Measurements from ENCODE around the gene VPREB1.
"Not testable (repeated sequence)": the region's sequence is repeated elsewhere in the genome, so short reads cannot be mapped to it uniquely, and the experiment has no call there.

Gene VPREB1

GRCh38 chr22:22246706-22247105 lies 2.1 kb downstream of the VPREB1 start:
- no peak for DNase-seq

- DNase-seq = no peak
These were observed 4.3 kb downstream of the VPREB1 start for GRCh38 chr22:22248878-22249277.

GRCh38 chr22:22250651-22251050 lies 6.1 kb downstream of the VPREB1 start:
- not testable (repeated sequence) for DNase-seq

GRCh38 chr22:22256133-22256532 lies 11.5 kb downstream of the VPREB1 start:
- not testable (repeated sequence) for DNase-seq

GRCh38 chr22:22258597-22259415 lies 14.2 kb downstream of the VPREB1 start:
- not testable (repeated sequence) for DNase-seq

GRCh38 chr22:22260169-22260568 lies 15.6 kb downstream of the VPREB1 start:
- DNase-seq = not testable (repeated sequence)

GRCh38 chr22:22260586-22260985 lies 16.0 kb downstream of the VPREB1 start:
- not testable (repeated sequence) for DNase-seq

- not testable (repeated sequence) for DNase-seq
These were observed 17.9 kb downstream of the VPREB1 start for GRCh38 chr22:22262332-22263074.

GRCh38 chr22:22263823-22264222 lies 19.2 kb downstream of the VPREB1 start:
- not testable (repeated sequence) for DNase-seq

- DNase-seq = not testable (repeated sequence)
These were observed 25.6 kb downstream of the VPREB1 start for GRCh38 chr22:22270036-22270676.

GRCh38 chr22:22277423-22277822 lies 32.8 kb downstream of the VPREB1 start:
- DNase-seq = not testable (repeated sequence)

- not testable (repeated sequence) for DNase-seq
These were observed 40.6 kb downstream of the VPREB1 start for GRCh38 chr22:22284962-22285756.

GRCh38 chr22:22286390-22287105 lies 42.0 kb downstream of the VPREB1 start:
- not testable (repeated sequence) for DNase-seq

- DNase-seq = not testable (repeated sequence)
These were observed 42.6 kb downstream of the VPREB1 start for GRCh38 chr22:22287106-22287626.

GRCh38 chr22:22289666-22290065 lies 45.1 kb downstream of the VPREB1 start:
- DNase-seq = not testable (repeated sequence)

GRCh38 chr22:22291129-22291806 lies 46.7 kb downstream of the VPREB1 start:
- not testable (repeated sequence) for DNase-seq

- DNase-seq = not testable (repeated sequence)
These were observed 48.1 kb downstream of the VPREB1 start for GRCh38 chr22:22292656-22293055.

- not testable (repeated sequence) for DNase-seq
These were observed 48.9 kb downstream of the VPREB1 start for GRCh38 chr22:22293436-22293835.

GRCh38 chr22:22294641-22295040 lies 50.1 kb downstream of the VPREB1 start:
- DNase-seq = not testable (repeated sequence)

All from COR-L47 (cell line).